ENCODE measurements around the gene IMMP2L.

IMMP2L gene

DNA sequence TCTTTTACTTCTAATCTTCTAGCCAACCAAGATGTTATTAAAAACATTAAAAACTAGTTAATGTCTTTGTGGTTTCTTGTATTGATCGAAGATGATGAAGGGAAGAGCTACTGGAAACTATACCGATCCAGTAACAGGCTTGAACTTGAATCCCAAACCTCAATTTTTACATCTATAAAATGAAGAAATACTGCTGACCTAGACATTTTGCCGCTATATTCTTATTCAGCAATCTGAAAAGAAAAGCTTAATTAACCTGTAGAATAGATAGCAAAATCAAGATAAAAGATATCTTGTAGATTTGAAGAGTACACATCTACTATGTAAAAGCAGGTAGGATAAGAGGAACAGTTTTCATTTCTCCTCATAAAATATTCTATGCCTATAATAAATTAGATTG, 797.4 kb downstream of the IMMP2L start:
- DNase-seq: no peak

DNA sequence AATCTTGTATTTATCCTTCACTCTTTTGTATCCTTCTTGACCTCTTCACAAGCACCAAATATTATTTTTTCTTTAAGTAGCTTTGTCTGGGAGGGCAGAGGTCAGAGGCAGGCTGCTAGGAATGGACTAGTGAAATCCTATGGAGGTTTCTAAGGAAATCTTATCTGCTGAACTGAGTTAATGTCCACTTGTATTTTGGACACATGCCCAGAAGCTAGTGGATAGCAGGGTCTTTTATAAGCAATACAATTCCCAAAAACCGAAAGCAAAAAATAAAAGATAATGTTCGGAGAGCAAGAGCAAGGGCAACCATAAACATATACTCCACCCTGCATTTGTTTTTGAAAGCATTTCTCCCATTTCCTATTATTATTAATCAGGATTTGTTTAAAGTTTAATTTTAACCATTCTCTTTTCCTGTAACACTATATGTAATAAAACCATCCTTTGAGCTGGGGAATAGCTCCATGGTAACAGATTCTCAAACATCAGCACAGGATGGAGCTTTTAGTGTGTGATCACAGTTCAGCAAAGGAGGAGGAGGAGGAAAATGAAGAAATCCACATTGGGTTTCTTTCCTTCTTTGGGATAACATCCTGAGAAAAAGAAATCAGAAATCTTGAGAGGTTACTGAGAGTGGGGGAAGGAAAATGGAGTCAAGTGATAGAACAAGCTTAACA, 799.6 kb downstream of the IMMP2L start:
- DNase-seq: peak; percentile 43

DNA sequence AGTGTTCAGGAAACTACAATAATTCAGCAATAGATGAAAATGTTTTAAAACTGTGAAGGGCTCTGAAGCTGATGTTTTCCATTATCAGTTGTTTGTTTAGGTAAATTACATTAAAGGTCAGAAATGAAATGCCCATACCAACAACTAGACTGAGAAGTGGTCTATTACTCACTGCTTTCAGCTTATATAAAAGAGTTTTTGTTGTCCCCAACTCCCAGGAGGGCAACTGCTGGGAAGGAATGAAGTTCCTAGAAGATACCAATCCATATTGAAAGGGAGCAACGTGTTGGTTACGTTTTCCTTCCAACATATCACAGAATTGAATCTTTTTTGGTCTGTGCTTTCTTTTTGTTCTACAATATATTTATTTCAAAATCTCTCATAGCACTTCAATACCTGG, 802.0 kb downstream of the IMMP2L start:
- DNase-seq: no peak

DNA sequence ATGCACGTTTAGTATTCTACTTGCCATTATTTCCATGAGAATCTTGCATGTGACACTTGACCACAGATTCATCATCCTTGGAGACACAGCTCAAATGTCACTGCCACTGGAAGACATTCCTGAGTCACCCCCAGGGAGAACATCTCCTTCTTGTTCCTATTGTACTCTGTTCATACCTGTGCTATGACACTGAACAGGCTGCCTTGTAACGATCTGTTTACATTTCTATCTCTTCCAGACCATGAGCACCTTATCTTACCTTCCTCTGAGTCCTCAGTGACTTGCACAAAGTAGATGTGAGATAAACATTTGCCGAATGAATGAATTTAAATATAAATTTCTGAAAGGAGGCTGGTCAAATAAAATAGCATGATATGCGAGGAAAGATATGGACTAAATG, 803.2 kb downstream of the IMMP2L start:
- DNase-seq: no peak

DNA sequence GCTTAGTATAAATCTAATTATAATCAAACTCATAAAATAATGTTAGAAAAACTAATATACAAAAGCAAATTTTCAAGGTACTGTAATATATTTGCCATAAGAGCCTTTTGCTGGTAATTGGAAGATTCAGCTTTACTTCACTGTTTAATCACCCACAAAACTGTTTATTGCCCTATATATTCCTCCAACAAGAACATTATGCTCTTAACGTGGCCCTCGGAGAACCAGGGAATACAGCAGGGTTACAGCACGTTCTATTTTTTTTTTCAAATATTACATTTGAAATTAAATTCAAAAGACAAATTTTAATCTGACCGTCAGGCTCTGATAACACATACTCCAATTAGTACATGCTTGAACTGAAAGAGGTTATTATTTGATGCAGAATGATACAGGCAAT, 807.6 kb downstream of the IMMP2L start:
- DNase-seq: no peak

DNA sequence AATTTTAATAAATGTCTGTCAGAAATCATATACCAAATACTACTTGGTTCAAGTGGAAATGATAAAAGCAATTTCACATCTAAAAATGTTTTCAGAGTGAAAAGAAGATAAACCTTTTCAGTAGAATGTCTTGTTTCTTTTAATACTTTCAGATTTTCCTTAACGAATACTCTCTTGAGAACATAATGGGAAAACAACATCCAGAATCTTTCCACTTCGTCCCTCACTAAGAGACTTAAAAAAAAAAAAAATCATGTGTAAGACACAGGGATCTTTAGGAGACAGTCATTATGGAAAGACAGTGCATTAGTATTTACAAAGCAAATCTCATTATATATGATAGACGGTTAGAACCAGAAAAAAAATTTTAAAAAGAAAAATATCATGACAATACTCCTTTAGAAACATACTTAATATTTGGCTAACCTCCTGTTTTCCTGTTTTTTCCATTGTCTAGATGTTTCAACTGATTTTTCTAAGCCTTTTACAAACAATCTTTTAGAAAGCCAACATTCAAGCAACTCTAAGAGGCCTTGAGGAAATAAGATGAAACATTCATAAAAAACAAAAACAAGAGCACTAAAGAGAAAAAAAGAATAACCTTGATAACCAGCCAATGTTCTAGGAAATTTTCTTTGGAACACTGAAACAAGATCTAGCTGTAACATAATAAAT, 811.2 kb downstream of the IMMP2L start:
- no peak for DNase-seq

DNA sequence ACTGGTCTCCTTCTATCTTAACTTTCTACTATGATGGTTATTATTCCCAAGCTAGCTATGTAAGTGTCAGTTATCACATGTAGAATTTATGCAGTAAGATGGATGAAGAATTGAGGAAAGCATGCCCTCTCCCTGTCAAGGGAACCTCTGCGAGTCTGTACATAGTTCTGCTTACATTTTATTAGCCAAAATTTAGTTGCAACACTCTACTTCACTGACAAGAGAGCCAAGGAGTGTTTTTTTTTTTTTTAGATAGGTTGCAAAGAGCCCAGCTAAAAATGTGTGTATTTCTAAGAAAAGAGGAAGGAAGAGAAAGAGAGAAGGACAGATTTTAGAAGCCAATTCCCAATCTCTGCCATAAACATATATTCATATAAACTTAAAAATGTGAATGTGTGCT, 829.1 kb downstream of the IMMP2L start:
- no peak for DNase-seq

DNA sequence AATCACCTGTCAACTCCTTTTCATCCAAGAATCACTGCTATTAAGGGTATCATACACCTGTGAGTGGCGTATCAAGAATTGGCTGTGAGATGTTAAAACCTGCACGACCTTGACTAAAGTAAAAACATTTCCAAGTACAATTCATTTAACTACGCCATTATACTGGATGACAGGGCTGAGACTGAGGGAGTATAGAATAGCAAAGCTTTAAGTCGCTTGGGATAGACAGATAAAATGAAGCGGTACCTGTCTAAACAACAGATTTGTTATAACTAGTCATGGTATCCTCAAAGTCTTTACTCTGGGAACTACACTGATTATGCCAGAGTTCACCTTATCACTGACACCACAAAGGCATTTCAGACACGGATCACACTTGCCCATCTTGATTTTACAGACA, 837.5 kb downstream of the IMMP2L start:
- DNase-seq: no peak

DNA sequence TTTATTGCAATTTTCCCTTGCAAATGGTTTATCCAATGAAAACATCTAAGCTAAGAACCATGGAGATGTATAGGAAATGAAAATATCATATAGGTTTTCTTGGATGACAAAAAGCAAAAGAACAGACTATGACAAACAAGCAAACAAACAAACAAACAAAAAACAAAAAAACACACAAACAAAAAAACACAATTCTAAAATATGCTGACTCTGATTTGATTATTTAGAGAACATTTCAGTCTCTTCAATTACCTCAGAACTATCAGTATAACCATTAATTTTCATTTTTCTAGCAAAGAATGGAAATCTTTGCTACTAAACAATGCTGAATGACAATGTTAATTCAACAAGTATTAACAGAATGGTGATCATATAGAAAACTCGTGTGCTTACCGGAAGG, 840.9 kb downstream of the IMMP2L start:
- DNase-seq: no peak

DNA sequence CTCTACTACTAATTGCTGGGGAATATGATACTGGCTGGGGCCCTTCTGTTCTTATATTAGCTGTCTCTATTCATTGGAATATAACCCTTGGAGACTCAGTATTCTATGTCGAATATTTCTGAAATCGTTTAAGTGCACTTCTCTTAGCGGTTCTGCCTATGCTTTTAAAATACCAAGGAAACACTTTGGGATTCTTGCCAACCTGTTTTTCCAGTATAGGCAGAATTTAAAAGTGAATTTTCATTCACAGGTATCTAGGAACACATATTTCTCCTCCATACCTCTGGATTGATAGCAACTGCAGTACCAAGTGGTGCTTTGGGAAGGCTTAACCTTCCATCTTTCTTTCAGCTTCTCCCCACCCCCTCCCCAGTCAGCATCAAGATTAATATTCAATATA, 841.7 kb downstream of the IMMP2L start:
- DNase-seq: no peak

DNA sequence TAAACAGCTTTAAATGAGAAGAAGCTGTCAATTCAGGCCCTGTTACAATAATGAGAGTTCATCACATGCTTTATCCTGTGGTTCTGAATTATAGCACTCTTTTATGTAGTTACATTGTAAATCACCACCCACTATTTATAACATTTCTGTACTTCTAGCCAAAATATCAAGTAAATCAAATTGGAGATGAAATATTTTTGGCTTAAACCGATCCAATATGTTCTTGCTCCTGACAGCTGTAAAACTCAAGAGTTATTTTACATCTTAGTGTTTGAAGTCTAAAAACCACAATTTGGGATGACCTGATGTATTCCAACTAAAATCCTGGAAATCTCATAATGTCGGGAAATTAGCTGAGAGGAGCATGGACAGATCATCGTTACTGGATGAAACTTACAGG, 842.6 kb downstream of the IMMP2L start:
- no peak for DNase-seq

DNA sequence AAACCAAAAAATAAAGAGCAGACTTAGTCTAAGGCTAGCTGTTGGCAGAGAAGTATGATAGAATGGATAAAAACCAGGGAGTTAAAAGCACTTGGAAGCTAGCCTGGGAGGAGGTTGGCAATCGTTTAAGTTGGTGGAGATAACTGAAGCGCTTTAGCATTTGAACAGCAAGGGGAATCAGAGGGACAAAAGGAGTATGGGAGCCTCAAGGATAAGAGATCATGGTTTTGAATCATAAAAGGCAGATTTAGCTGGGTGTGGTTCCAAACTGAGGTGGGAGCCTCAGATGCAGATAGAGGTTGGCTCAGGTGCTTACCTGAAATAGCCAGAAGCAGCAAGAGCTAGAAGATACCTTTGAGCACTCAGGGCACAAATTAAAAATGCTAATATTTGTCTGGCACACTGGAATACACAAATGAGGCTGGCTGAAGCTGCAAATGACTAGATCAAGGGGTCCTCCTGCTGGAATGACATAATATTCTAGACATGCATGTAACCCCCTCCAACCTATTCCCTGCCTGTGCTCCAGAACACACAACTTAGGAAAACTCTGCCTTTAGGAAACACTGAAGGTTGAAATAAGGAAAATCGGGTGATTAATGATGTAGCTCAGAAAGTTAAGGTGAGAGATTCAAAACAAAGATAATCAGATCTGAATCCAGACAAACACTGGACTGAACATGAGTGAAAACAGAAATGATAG, 843.6 kb downstream of the IMMP2L start:
- no peak for DNase-seq

DNA sequence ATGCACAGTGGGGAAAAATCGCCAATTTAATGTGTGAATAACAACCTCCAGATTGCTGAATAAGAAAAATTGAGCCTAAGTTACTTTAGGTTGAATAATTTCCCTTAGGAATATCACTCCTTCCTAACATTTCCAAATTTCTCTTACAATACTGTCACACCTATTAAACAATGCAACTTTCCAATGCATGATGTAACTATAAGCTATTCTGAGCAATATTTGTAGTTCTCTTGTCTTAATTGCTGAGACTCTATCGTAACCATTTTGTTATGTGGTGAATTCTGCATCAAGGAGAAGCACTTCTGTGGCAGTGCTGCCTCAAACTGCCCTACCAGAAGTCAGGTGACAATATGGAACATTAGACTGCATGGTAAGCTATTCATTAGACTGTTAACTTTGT, 858.1 kb downstream of the IMMP2L start:
- DNase-seq: no peak

DNA sequence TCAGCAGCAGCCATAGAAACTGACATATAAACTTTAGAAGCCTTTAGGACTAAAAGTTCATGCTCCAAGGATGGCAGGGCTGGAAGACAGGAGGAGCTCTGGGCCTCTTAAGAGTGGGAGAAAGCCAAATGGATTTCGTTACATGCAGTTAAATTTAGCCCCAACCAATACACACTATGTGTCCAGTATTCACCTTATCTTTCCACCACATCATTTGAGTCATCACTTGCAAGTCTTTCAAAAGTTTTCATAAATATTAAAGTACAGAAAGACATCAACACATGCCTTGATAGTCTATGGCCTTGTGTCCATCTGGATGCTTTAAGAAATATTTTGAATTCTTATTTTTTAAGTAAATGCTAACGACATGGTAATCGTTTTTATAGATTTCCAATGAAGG, 863.7 kb downstream of the IMMP2L start:
- no peak for DNase-seq

DNA sequence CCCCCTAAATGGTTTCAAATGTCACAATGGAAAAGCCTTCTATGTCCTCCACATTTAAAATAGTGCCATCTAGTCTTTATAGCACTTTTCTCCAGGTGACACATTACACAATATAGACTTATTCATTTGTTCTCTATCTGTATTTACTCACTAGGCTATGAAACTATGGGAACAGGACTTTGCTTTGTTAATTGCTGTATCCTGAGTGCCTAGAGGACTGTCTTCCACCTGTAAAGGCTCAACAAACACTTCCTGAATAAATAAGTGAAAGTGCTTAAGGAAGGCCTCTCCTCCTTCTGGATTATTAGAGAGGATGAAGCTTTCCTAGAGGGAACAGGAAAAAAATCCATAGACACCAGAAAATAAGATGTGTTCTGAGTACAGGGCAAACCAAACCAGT, 868.9 kb downstream of the IMMP2L start:
- no peak for DNase-seq

DNA sequence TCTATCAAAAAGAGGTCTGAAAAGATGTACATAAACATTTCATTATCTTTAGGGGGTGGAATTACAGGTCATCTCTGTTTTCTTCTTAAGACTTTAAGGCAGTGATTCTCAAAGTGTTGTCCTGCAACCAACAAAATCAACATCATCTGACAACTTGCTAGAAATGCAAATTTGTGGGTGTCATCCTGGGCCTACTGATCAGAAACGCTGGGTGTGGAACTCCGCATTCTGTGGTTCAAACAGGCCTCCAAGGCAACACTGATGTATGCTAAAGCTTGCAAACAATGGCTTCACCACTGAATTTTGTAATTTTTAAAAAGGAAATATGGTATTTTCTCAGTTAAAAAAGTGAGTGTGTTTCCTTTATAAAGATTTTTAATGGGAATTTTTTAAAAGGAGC, 873.4 kb downstream of the IMMP2L start:
- DNase-seq: no peak

DNA sequence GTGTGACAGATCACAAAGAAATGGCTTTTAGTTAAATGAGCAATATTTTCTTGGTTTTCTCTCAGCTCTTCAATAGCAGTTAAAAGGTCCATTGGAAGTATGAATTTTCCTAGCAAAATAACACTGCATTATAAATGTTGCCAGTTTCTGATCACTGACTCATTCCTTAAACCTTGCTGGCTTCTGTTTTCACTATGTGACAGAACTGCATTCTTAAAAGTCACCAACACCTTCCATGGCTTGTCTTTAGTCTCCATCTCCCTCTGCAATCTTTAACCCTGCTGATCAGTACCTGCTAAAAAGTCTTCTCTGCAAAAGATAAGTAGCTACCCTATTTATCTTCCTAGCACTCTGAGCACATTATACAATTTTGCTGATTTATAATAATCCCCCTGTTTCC, 876.4 kb downstream of the IMMP2L start:
- DNase-seq: no peak

DNA sequence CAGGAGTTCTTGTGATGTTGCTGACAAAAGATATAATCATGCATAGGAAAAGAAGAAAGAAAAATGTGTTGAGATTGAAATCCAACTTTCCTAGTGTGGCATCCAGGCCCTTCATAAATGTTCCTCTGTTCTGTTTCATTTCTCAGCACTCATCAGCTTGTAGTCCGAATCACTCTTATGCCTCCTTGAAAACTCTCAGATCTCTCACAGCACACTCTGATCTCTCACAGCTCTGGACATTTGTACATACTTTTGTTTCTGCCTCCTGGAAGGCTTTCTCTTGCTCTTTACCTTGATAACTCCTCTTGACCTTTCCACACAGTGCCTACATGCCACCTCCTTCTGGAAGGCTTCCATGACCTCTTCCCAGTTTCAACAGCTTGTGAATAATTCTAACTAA, 880.4 kb downstream of the IMMP2L start:
- no peak for DNase-seq

DNA sequence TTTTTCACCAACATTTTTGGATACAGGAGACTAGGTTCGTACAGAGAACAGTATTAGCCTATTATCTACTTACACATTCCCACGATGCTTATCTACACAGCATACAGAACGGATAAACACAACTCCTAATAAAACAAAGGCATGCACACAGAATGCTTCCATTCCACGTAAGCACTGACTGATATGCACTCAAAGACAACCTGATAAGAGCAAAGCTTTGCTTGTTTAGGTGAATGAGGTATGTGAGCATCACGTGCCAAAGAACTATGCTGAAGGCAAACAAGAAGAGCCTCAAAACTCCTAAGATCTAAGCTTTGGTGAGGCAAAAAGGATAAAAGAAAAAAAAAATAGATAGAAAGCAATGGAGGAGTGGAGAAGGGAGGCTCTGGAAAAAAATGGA, 884.9 kb downstream of the IMMP2L start:
- no peak for DNase-seq

DNA sequence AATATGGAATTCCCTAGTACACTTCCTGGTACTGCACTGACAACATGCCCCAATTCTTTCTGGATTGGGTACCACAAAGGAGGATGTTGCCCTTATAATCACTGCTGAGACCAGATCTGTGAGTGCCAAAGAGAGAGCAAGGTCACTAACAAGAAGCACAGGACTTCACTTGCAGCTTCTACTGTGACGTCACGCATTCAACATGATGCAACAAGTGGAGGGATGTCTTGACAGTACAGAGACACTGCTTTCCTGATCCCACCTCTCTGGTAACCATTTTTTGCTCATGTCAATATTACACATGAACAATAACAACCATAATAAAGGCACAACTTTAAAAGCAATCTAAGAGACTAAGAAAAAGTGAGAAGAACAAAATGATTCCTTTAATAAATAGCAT, 885.5 kb downstream of the IMMP2L start:
- no peak for DNase-seq

DNA sequence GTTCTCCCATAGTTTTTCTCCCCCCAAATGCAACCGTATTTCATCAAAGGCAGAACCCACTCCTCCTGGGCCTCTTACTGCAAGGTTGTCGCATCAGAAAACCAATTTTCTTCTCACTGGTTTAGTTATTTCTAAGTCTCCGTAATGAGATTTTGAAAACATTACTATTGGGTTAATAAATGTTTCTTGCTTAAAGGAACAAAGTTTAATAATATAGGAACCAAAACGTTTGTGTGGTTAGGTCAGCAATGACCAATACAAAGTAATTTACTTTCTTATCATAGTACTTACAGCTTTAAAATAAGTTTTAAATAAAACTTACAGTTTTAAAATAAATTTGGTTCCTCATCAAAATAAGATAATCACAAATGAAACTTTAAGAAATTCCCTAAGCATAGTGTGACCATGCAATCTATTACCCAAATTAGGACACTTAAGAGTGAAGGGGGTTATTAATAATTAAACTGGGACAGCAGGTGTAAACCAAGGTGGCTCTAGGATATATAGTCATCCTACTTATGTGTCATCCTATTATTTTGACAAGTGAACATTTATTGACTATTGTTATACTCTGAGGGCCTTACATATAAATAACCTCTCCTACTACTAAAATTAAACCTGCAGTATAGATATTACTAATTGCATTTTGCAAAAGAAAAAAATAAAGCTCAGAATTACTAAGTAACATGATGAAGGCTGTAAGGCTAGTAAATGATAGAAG, 886.7 kb downstream of the IMMP2L start:
- DNase-seq: no peak

DNA sequence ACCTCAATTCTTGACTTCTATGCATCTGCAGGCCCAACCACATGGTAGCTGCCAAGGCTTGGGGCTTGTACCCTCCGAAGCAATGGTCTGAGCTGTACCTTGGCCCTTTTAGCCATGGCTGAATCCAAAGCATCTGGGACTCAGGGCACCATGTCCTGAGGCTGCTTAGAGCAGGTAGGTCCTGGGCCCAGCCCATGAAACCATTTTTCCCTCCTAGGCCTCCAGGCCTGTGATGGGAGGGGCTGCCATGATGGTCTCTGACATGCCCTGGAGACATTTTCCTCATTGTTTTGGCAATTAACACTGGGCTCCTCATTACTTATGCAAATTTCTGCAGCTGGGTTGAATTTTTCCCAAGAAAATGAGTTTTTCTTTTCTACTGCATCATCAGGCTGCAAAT, 889.1 kb downstream of the IMMP2L start:
- no peak for DNase-seq

DNA sequence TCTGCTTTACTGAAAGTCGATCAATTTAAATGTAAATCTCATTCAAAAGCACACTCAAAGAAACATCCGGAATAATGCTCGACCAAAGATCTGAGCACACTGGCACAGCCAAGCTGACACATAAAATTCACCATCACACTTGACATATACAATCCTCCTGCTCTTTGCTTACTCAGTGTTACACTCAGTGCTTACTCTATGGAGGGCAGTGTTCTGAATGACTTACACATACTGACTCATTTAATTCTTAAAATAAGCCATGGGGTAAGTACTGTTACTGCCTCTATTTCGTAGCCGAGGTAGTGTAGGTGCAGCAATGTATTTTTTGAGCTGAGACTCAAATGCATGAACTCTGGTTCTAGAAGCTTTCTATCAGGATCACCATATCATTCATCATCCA, 892.9 kb downstream of the IMMP2L start:
- DNase-seq: no peak

DNA sequence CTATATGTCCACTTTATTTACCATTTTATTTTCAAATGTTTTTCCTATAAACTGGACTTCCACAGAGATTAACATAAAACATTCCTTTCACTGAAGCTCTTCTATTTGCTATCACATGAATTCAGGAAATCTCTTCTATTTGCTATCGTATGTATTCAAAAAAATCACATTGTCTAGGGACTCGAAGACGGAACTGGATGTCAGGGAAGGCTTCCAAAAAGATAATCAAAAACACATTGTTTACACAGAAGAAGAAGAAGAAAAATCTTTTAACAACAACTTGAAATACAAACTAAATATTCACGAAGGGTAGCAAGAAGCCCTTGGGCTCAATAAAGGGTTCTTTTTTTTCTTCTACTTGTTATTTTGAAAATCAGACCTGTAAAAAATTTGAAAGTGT, 897.5 kb downstream of the IMMP2L start:
- no peak for DNase-seq
